Measurements from ENCODE around the gene DARS1. TPM values are rescaled to one million over a fixed set of nuclear protein-coding genes. Genes with fewer than 3 reads are reported as not detected.

The DARS1 gene
- total and polyA plus RNA-seq, 2 experiments from 2014 or later, result 67.0 to 69.5 TPM

- Histone ChIP-seq H3K9me2 (replicated peaks; ENCODE audit: insufficient read depth) (no peaks in the 10 kb centered on the region), H3K27me3 (no peaks in the 10 kb centered on the region), H3K4me2 (no peak overlapping the region), H3K9me3 (ENCODE audit: low read depth) (no peaks in the 10 kb centered on the region), H4K20me1 (ENCODE audit: insufficient read depth, poor library complexity, severe bottlenecking) (no peaks in the 10 kb centered on the region), H3K4me3 (no peak overlapping the region), H3K27ac (no peak overlapping the region), H2AFZ (no peak overlapping the region), H3K4me1 (ENCODE audit: insufficient read depth) (no peaks in the 10 kb centered on the region), H3K79me2 (no peaks in the 10 kb centered on the region), H3K36me3 (replicated peaks; ENCODE audit: insufficient read depth, low read depth) (no peaks in the 10 kb centered on the region)
- TF ChIP-seq, protein P1, sequence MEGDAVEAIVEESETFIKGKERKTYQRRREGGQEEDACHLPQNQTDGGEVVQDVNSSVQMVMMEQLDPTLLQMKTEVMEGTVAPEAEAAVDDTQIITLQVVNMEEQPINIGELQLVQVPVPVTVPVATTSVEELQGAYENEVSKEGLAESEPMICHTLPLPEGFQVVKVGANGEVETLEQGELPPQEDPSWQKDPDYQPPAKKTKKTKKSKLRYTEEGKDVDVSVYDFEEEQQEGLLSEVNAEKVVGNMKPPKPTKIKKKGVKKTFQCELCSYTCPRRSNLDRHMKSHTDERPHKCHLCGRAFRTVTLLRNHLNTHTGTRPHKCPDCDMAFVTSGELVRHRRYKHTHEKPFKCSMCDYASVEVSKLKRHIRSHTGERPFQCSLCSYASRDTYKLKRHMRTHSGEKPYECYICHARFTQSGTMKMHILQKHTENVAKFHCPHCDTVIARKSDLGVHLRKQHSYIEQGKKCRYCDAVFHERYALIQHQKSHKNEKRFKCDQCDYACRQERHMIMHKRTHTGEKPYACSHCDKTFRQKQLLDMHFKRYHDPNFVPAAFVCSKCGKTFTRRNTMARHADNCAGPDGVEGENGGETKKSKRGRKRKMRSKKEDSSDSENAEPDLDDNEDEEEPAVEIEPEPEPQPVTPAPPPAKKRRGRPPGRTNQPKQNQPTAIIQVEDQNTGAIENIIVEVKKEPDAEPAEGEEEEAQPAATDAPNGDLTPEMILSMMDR (IDR thresholded peaks at IDR 0.05; ENCODE audit: poor library complexity), result peak; percentile 36
- no peak for TF ChIP-seq EZH2phosphoT487 (IDR thresholded peaks at IDR 0.05; ENCODE audit: low read depth, severe bottlenecking, unreplicated experiment)
- 44% methylated on average over 4 of the region's 4 CpGs for WGBS (ENCODE audit: low lambda C conversion rate, missing lambda C conversion rate)
- DNase-seq (ENCODE audit: low spot score), result peak; percentile 51
Measured at GRCh38 chr2:136013955-136014354, 28.5 kb upstream of the DARS1 start.

- H3K4me3 ChIP-seq, result no peak overlapping the region
- TF ChIP-seq EZH2 (IDR thresholded peaks at IDR 0.05; ENCODE audit: borderline replicate concordance) (no peak), EZH2phosphoT487 (IDR thresholded peaks at IDR 0.05; ENCODE audit: low read depth, severe bottlenecking, unreplicated experiment) (no peak)
- TF ChIP-seq, protein P1 (IDR thresholded peaks at IDR 0.05; ENCODE audit: poor library complexity), result no peak
- H4K20me1 ChIP-seq (ENCODE audit: insufficient read depth, poor library complexity, severe bottlenecking), result no peaks in the 10 kb centered on the region
- H3K9me2 ChIP-seq (replicated peaks; ENCODE audit: insufficient read depth), result no peaks in the 10 kb centered on the region
- no peak for DNase-seq (ENCODE audit: low spot score)
- WGBS (ENCODE audit: low lambda C conversion rate, missing lambda C conversion rate), result 94% methylated on average over 3 of the region's 3 CpGs
- H3K27ac ChIP-seq, result no peak overlapping the region
- no peaks in the 10 kb centered on the region for H3K9me3 ChIP-seq (ENCODE audit: low read depth)
- no peak overlapping the region for H3K4me2 ChIP-seq
- H3K27me3 ChIP-seq, result no peaks in the 10 kb centered on the region
- H3K4me1 ChIP-seq (ENCODE audit: insufficient read depth), result no peaks in the 10 kb centered on the region
- no peaks in the 10 kb centered on the region for H3K79me2 ChIP-seq
- no peaks in the 10 kb centered on the region for H3K36me3 ChIP-seq (replicated peaks; ENCODE audit: insufficient read depth, low read depth)
- no peak overlapping the region for H2AFZ ChIP-seq
Measured at GRCh38 chr2:136013136-136013685, 27.8 kb upstream of the DARS1 start.

- Histone ChIP-seq H3K9me3 (ENCODE audit: low read depth) (no peaks in the 10 kb centered on the region), H3K4me1 (ENCODE audit: insufficient read depth) (no peaks in the 10 kb centered on the region), H3K36me3 (replicated peaks; ENCODE audit: insufficient read depth, low read depth) (no peaks in the 10 kb centered on the region), H3K9me2 (replicated peaks; ENCODE audit: insufficient read depth) (no peaks in the 10 kb centered on the region), H3K4me2 (no peak overlapping the region), H3K27me3 (no peaks in the 10 kb centered on the region), H4K20me1 (ENCODE audit: insufficient read depth, poor library complexity, severe bottlenecking) (no peaks in the 10 kb centered on the region), H3K27ac (no peak overlapping the region), H2AFZ (no peak overlapping the region), H3K79me2 (no peaks in the 10 kb centered on the region), H3K4me3 (no peak overlapping the region)
- TF ChIP-seq EZH2phosphoT487 (IDR thresholded peaks at IDR 0.05; ENCODE audit: low read depth, severe bottlenecking, unreplicated experiment) (no peak), EZH2 (IDR thresholded peaks at IDR 0.05; ENCODE audit: borderline replicate concordance) (no peak)
- TF ChIP-seq, protein P1 (IDR thresholded peaks at IDR 0.05; ENCODE audit: poor library complexity), result no peak
- WGBS (ENCODE audit: low lambda C conversion rate, missing lambda C conversion rate), result 85% methylated on average over 2 of the region's 2 CpGs
- DNase-seq (ENCODE audit: low spot score), result no peak
Measured at GRCh38 chr2:136012315-136012714, 26.9 kb upstream of the DARS1 start.

DNA sequence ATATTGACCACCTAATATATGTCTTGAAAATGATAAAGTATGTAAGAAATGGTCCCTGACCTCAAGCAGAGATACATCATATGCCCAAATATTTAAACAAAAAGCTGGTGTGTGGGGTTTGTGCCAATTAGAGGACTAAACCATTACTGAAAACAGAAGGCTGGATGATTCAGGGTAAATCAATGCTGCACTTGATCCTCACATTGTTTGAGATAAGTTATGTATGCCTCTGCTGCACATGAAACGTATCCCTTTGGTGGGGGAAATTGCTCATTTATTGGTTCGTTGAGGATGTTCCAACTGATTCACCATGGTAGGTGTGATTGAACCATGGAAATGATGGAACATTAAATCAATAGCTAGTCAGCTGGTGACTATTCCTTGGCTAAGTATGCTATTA is 24.7 kb upstream of the DARS1 start:
- Histone ChIP-seq H3K27ac (no peak overlapping the region), H2AFZ (no peak overlapping the region), H3K4me1 (ENCODE audit: insufficient read depth) (no peaks in the 10 kb centered on the region), H3K9me2 (replicated peaks; ENCODE audit: insufficient read depth) (no peaks in the 10 kb centered on the region), H3K27me3 (no peaks in the 10 kb centered on the region), H3K4me2 (no peak overlapping the region), H3K4me3 (no peak overlapping the region), H3K36me3 (replicated peaks; ENCODE audit: insufficient read depth, low read depth) (no peaks in the 10 kb centered on the region), H3K79me2 (no peaks in the 10 kb centered on the region), H3K9me3 (ENCODE audit: low read depth) (no peaks in the 10 kb centered on the region), H4K20me1 (ENCODE audit: insufficient read depth, poor library complexity, severe bottlenecking) (no peaks in the 10 kb centered on the region)
- WGBS (ENCODE audit: low lambda C conversion rate, missing lambda C conversion rate), result 87% methylated on average over 2 of the region's 2 CpGs
- TF ChIP-seq, protein P1 (IDR thresholded peaks at IDR 0.05; ENCODE audit: poor library complexity), result no peak
- TF ChIP-seq EZH2phosphoT487 (IDR thresholded peaks at IDR 0.05; ENCODE audit: low read depth, severe bottlenecking, unreplicated experiment), result no peak
- no peak for DNase-seq (ENCODE audit: low spot score)
